ENCODE data around the gene CCBE1. TPM values are rescaled to one million over a fixed set of nuclear protein-coding genes. Genes with fewer than 3 reads are reported as not detected.

CCBE1 gene
- total RNA-seq, 1 experiment from 2014 or later = 28.9 TPM

DNA sequence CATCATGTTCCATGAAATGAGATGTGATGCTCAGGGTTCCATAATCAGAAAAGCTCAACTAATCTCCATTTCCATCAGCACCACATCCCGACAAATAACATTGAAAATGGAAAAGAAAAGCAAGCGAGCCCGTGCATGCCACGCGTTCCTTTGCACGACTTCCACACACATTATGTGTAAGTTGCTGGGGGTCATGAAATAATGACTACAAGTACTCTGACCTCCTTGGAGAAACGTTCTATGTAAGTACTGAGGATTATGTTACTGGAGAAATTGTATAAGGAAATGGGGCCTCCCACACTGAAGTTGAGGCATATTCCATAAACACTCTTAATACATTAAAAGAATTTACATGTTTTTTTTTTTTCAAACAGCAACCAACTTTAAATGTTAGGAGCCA lies 38.3 kb downstream of the CCBE1 start:
- intact Hi-C loops (cut with micrococcal nuclease) = no loop called here
- H3K36me3 Mint-ChIP-seq (ENCODE audit: insufficient read depth, unreplicated experiment) = no peaks in the 10 kb centered on the region
- CTCF ChIA-PET = interaction anchor here (0.8 to 5.0 kb wide), 6 partner anchors 9 to 351 kb away, joined by 3 to 28 read pairs (median 7); partner anchors contain the start of gene CCBE1
- TF ChIP-seq CTCF (IDR thresholded peaks at IDR 0.05; ENCODE audit: unreplicated experiment) = no peak
- peaks cover 16% of the 10 kb centered on the region for H3K4me1 Mint-ChIP-seq (ENCODE audit: insufficient read depth, unreplicated experiment)
- H3K27me3 Mint-ChIP-seq (ENCODE audit: insufficient read depth, unreplicated experiment) = no peaks in the 10 kb centered on the region
- BruUV-seq (replicated peaks) = no TSS peak
- POLR2A ChIA-PET = interaction anchor here (1.2 kb wide), 1 partner anchor 38 kb away, joined by 3 read pairs; the partner anchor contains the start of gene CCBE1
- DNase-seq (ENCODE audit: unreplicated experiment) = no peak
- no peak overlapping the region for H3K4me3 Mint-ChIP-seq (ENCODE audit: unreplicated experiment)
- H3K27ac Mint-ChIP-seq (ENCODE audit: low read depth, unreplicated experiment) = no peak overlapping the region
- H3K9me3 Mint-ChIP-seq (ENCODE audit: unreplicated experiment) = no peaks in the 10 kb centered on the region

DNA sequence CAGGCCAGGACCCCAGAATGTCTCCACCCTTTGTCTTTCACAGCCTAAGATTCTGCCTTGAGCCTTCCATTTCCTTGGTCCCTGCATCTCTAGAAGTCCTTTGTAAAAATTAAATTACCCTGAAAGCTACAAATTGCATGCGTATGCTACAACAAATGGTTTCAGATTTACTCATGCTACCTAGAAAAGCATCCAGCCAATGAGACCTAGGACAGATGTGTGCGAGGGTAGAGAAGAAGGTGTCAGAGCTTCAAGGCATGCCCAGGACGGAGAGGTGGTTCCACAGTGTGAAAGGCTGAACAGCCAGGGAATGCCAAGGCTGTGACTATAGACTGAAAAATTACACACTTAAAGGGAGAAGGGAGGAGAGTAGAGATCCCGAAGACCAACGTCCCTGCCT lies 40.2 kb downstream of the CCBE1 start:
- no peaks in the 10 kb centered on the region for H3K4me1 Mint-ChIP-seq (ENCODE audit: insufficient read depth, unreplicated experiment)
- POLR2A ChIA-PET = no interaction called here
- intact Hi-C loops (cut with micrococcal nuclease) = no loop called here
- H3K36me3 Mint-ChIP-seq (ENCODE audit: insufficient read depth, unreplicated experiment) = no peaks in the 10 kb centered on the region
- H3K9me3 Mint-ChIP-seq (ENCODE audit: unreplicated experiment) = no peaks in the 10 kb centered on the region
- no peak overlapping the region for H3K4me3 Mint-ChIP-seq (ENCODE audit: unreplicated experiment)
- no peak overlapping the region for H3K27ac Mint-ChIP-seq (ENCODE audit: low read depth, unreplicated experiment)
- no peak for TF ChIP-seq CTCF (IDR thresholded peaks at IDR 0.05; ENCODE audit: unreplicated experiment)
- BruUV-seq (replicated peaks) = no TSS peak
- no peaks in the 10 kb centered on the region for H3K27me3 Mint-ChIP-seq (ENCODE audit: insufficient read depth, unreplicated experiment)
- CTCF ChIA-PET = interaction anchor here (5.0 kb wide), 1 partner anchor 26 kb away, joined by 28 read pairs; no protein-coding TSS in a partner anchor
- DNase-seq (ENCODE audit: unreplicated experiment) = no peak

DNA sequence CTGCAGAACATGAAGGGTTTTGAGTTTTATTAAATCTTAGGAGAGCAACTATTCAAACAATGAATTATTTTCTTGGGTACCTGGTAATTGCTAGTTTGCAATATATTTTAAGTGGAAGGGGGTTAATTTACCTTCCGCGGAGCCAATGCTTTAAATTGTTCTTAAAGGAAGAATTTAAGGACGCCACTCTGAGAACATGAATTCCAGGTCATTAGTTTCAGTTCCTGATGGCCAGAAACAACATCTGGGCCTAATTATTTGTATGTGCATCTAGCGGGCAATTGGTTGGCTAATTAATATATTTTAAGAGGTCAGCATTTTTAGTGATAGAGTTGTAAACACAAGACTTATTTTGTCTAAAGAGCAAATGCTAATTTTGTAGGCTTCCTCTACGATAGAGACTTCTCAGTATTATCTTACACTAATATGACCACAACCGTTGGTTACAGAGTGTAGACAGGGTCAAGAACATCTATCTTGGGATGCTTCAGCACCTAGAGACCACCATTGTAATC lies 40.8 kb downstream of the CCBE1 start:
- ChIA-PET POLR2A (no interaction called here), CTCF (no interaction called here)
- H3K36me3 Mint-ChIP-seq (ENCODE audit: insufficient read depth, unreplicated experiment) = no peaks in the 10 kb centered on the region
- no peak for TF ChIP-seq CTCF (IDR thresholded peaks at IDR 0.05; ENCODE audit: unreplicated experiment)
- no peaks in the 10 kb centered on the region for H3K27me3 Mint-ChIP-seq (ENCODE audit: insufficient read depth, unreplicated experiment)
- DNase-seq (ENCODE audit: unreplicated experiment) = no peak
- intact Hi-C loops (cut with micrococcal nuclease) = no loop called here
- BruUV-seq (replicated peaks) = no TSS peak
- H3K27ac Mint-ChIP-seq (ENCODE audit: low read depth, unreplicated experiment) = no peak overlapping the region
- H3K9me3 Mint-ChIP-seq (ENCODE audit: unreplicated experiment) = no peaks in the 10 kb centered on the region
- H3K4me1 Mint-ChIP-seq (ENCODE audit: insufficient read depth, unreplicated experiment) = no peaks in the 10 kb centered on the region
- no peak overlapping the region for H3K4me3 Mint-ChIP-seq (ENCODE audit: unreplicated experiment)

GRCh38 chr18:59655676-59656075 lies 41.5 kb downstream of the CCBE1 start:
- Mint-ChIP-seq H3K27me3 (ENCODE audit: insufficient read depth, unreplicated experiment) (no peaks in the 10 kb centered on the region), H3K4me3 (ENCODE audit: unreplicated experiment) (no peak overlapping the region), H3K4me1 (ENCODE audit: insufficient read depth, unreplicated experiment) (no peaks in the 10 kb centered on the region), H3K27ac (ENCODE audit: low read depth, unreplicated experiment) (no peak overlapping the region), H3K36me3 (ENCODE audit: insufficient read depth, unreplicated experiment) (no peaks in the 10 kb centered on the region), H3K9me3 (ENCODE audit: unreplicated experiment) (no peaks in the 10 kb centered on the region)
- intact Hi-C loops (cut with micrococcal nuclease) = no loop called here
- DNase-seq (ENCODE audit: unreplicated experiment) = no peak
- CTCF ChIA-PET = no interaction called here
- BruUV-seq (replicated peaks) = no TSS peak
- POLR2A ChIA-PET = no interaction called here
- no peak for TF ChIP-seq CTCF (IDR thresholded peaks at IDR 0.05; ENCODE audit: unreplicated experiment)
